Bronchial epithelial cell (primary cell): Measurements from ENCODE around the gene SEMA4D. TPM values are rescaled to one million over a fixed set of nuclear protein-coding genes. Genes with fewer than 3 reads are reported as not detected.

Source experiments
- DNase-seq: peaks from one replicate; pipeline ENCODE4 v3.0.0-alpha.2; 2010; ENCODE audit warnings: low read depth
- FAIRE-seq: peaks from 2 replicates; lab custom pipeline; 2011; peaks lifted over from hg19 to GRCh38; lab: Jason Lieb, UNC
- H3K27me3 ChIP-seq: 2 replicates; pipeline ENCODE4 v1.5.1; 2011; ENCODE audit warnings: low read length; ENCODE audit not compliant: control insufficient read depth, insufficient read depth
- H3K36me3 ChIP-seq: 2 replicates; pipeline ENCODE4 v1.5.1; 2011; ENCODE audit warnings: low read length; ENCODE audit not compliant: control insufficient read depth, insufficient read depth
- H3K4me3 ChIP-seq: 2 replicates; pipeline ENCODE4 v1.5.1; 2011; ENCODE audit warnings: mild to moderate bottlenecking, low read depth, low read length, control low read depth
- total RNA-seq: library from RNA; depleted of rRNA; stranded (reverse); fragments of >200 nt; gene quantifications from 2 replicates; pipeline ENCODE4 v1.2.1, GENCODE V29; 2014
- TF ChIP-seq, protein P1 (sequence below): IDR thresholded peaks from 2 replicates; pipeline ENCODE4 v1.5.1; 2011; ENCODE audit warnings: mild to moderate bottlenecking, moderate library complexity, low read length, control low read depth, inconsistent platforms; ENCODE audit not compliant: insufficient read depth, severe bottlenecking

Gene SEMA4D
- total RNA-seq, 1 donor from 2014 or later, result 1.8 TPM

- TF ChIP-seq, protein P1, sequence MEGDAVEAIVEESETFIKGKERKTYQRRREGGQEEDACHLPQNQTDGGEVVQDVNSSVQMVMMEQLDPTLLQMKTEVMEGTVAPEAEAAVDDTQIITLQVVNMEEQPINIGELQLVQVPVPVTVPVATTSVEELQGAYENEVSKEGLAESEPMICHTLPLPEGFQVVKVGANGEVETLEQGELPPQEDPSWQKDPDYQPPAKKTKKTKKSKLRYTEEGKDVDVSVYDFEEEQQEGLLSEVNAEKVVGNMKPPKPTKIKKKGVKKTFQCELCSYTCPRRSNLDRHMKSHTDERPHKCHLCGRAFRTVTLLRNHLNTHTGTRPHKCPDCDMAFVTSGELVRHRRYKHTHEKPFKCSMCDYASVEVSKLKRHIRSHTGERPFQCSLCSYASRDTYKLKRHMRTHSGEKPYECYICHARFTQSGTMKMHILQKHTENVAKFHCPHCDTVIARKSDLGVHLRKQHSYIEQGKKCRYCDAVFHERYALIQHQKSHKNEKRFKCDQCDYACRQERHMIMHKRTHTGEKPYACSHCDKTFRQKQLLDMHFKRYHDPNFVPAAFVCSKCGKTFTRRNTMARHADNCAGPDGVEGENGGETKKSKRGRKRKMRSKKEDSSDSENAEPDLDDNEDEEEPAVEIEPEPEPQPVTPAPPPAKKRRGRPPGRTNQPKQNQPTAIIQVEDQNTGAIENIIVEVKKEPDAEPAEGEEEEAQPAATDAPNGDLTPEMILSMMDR, result no peak
- DNase-seq, result peak; percentile 29
- no peak overlapping the region for H3K4me3 ChIP-seq
Measured at GRCh38 chr9:89364666-89365531, 133.0 kb downstream of the SEMA4D start.

GRCh38 chr9:89363921-89364665, 133.8 kb downstream of the SEMA4D start:
- no peak overlapping the region for H3K4me3 ChIP-seq
- H3K36me3 ChIP-seq, result peaks cover 12% of the 10 kb centered on the region
- TF ChIP-seq, protein P1, result no peak
- DNase-seq (no peak), FAIRE-seq (no peak)
- no peaks in the 10 kb centered on the region for H3K27me3 ChIP-seq

More at GRCh38 chr9:89364666-89365531, 133.0 kb downstream of the SEMA4D start:
- H3K36me3 ChIP-seq, result peaks cover 10% of the 10 kb centered on the region
- H3K27me3 ChIP-seq, result no peaks in the 10 kb centered on the region
- FAIRE-seq, result no peak

DNA sequence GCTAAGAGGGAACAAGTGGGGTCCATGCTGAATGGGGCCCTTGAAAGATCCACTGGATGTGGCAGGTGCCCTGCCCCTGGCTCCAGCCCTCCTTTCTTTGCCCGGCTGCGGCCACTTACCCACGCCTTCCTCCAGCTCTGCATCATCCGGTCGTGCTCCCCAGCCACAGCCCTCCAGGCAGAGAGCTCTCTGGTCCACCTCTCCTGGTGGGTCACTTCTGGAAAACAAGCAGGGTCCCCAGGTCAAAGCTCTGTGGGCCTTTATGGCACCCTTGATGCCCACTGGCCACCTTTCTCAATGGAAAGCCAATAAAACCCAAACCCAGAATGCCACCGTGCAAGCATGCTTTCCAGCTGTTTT, 134.6 kb downstream of the SEMA4D start:
- DNase-seq (no peak), FAIRE-seq (no peak)
- peaks cover 12% of the 10 kb centered on the region for H3K36me3 ChIP-seq
- no peak overlapping the region for H3K4me3 ChIP-seq
- H3K27me3 ChIP-seq, result no peaks in the 10 kb centered on the region
- TF ChIP-seq, protein P1, result no peak

DNA sequence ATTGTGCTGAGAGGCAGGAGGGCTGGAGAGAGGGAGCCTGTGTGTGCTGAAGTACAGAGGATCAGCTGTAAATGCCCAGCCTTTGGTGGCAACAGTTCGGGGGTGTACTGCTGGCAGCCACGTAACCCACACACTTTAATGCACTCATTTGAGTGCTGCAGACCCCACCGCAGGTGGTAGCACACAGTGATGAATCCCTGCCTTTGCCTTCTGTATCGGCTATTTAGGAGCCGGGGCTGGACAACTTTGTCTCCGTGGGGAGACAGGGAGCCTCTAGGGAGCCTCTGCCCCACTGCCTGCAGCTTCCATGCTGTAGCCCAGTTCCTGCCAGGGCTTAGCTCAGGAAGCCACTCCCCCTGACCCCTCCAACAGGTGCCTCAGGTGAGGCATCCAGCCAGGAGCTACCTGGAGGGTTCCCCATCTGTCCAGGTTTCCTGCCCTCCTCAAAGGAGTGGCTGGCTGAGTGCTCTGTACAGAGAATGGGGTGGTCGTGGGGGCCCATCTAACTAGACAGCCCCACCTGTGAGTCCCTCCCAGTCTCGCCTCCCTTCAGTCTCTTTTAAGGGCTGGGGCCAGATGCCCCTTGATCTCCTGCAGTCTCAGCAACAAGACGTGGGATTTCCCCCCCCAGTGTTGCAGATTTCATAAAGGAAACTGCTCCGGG, 135.1 kb downstream of the SEMA4D start:
- TF ChIP-seq, protein P1, result no peak
- peaks cover 13% of the 10 kb centered on the region for H3K36me3 ChIP-seq
- H3K4me3 ChIP-seq, result no peak overlapping the region
- FAIRE-seq, result no peak
- H3K27me3 ChIP-seq, result no peaks in the 10 kb centered on the region
- DNase-seq, result no peak

DNA sequence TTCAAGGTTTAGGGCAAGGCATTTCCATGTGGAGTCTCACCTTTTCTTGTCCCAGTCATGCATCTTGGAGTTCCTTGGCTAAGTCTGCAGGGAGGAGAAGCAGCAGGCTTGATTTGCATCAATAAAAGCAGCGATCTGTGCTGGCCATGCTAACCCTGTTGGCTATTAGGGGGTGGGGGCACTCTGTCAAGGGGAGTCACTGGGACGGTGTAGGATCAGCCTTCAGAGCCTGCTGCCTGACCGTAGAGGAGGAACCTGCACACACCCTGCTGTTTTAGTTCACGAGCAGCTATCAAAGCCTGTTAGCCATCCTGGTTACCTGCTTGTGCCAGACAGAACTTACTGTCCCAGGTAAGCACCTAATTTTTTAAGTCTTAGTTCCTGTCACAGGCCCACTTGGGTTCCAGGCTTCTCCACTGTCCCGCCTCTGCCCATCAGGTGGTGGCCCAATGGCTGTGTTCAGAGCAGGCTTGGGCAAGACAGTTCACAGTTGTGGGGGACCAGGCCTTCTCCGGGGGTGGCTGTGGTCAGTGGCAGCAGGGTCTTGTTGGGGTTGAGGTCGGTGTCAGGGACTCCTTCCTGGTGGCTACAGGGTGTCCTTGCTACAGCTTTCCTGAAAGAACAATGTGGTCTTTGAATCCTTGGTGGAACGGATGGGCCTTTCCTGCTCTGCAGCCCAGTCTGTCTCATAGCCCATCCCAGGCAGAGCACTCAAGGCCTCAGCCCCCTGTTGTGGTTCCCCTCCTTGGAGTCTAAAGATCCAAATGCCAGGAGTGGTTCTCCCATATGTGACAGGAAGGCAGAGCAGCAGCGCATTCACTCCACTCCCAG, 135.9 kb downstream of the SEMA4D start:
- FAIRE-seq (peak; percentile 52), DNase-seq (no peak)
- H3K4me3 ChIP-seq, result no peak overlapping the region
- peaks cover 17% of the 10 kb centered on the region for H3K36me3 ChIP-seq
- H3K27me3 ChIP-seq, result no peaks in the 10 kb centered on the region
- TF ChIP-seq, protein P1, result no peak
